Neural progenitor cell (in vitro differentiated cells): ENCODE results near the gene DNM2. TPM values are rescaled to one million over a fixed set of nuclear protein-coding genes. Genes with fewer than 3 reads are reported as not detected.

ENCODE experiments used
- DNase-seq: peaks from one replicate; pipeline ENCODE4 v3.0.0-alpha.2; 2016; ENCODE audit warnings: low spot score
- H2AFZ ChIP-seq: fragments of 200-600 bp; sonication (generic); replicated peaks from 2 replicates; pipeline ENCODE4 v1.6.1; 2016; ENCODE audit warnings: antibody characterized with exemption
- H3F3A ChIP-seq: fragments of 200-600 bp; sonication (generic); 2 replicates; pipeline ENCODE4 v1.6.1; 2016; ENCODE audit warnings: antibody characterized with exemption, low read depth
- H3K27ac ChIP-seq: fragments of 200-600 bp; sonication (generic); 2 replicates; pipeline ENCODE4 v1.5.1; 2016; ENCODE audit warnings: mild to moderate bottlenecking
- H3K27me3 ChIP-seq: fragments of 200-600 bp; sonication (generic); 2 replicates; pipeline ENCODE4 v1.6.1; 2016; ENCODE audit warnings: mild to moderate bottlenecking, moderate library complexity
- H3K36me3 ChIP-seq: fragments of 200-600 bp; sonication (generic); 2 replicates; pipeline ENCODE4 v1.5.1; 2016
- H3K4me1 ChIP-seq: fragments of 200-600 bp; sonication (generic); 2 replicates; pipeline ENCODE4 v1.6.1; 2016; ENCODE audit warnings: mixed run types
- H3K4me2 ChIP-seq: fragments of 200-600 bp; sonication (generic); 2 replicates; pipeline ENCODE4 v1.6.1; 2016
- H3K4me3 ChIP-seq: fragments of 200-600 bp; sonication (generic); 2 replicates; pipeline ENCODE4 v1.5.1; 2016
- H3K79me2 ChIP-seq: fragments of 200-600 bp; sonication (generic); 2 replicates; pipeline ENCODE4 v1.6.1; 2016; ENCODE audit warnings: low read depth
- H3K9ac ChIP-seq: fragments of 200-600 bp; sonication (generic); 2 replicates; pipeline ENCODE4 v1.6.1; 2016
- H3K9me3 ChIP-seq: fragments of 200-600 bp; sonication (generic); 2 replicates; pipeline ENCODE4 v1.5.1; 2016; ENCODE audit warnings: low read depth
- H4K20me1 ChIP-seq: fragments of 200-600 bp; sonication (generic); 2 replicates; pipeline ENCODE4 v1.6.1; 2016; ENCODE audit warnings: low read depth
- H3K27ac Mint-ChIP-seq: 3 replicates; pipeline ENCODE4 v1.8.0; 2021; ENCODE audit warnings: mixed read lengths
- H3K27me3 Mint-ChIP-seq: 2 replicates; pipeline ENCODE4 v1.8.0; 2022; ENCODE audit warnings: low read depth, mild to moderate bottlenecking, inconsistent platforms, moderate library complexity, mixed read lengths; ENCODE audit not compliant: insufficient read depth
- H3K36me3 Mint-ChIP-seq: 3 replicates; pipeline ENCODE4 v1.8.0; 2021; ENCODE audit warnings: mixed read lengths
- H3K4me1 Mint-ChIP-seq: 3 replicates; pipeline ENCODE4 v1.8.0; 2021; ENCODE audit warnings: mixed read lengths
- H3K4me3 Mint-ChIP-seq: 3 replicates; pipeline ENCODE4 v1.8.0; 2021; ENCODE audit warnings: mild to moderate bottlenecking, moderate library complexity, mixed read lengths
- H3K9me3 Mint-ChIP-seq: 3 replicates; pipeline ENCODE4 v1.8.0; 2020; ENCODE audit warnings: mixed read lengths
- EZH2 ChIP-seq: fragments of 200-600 bp; sonication (generic); IDR thresholded peaks from 2 replicates; pipeline ENCODE4 v1.6.1; 2017; ENCODE audit warnings: antibody characterized with exemption, mild to moderate bottlenecking, moderate library complexity
- EZH2phosphoT487 ChIP-seq: fragments of 200-600 bp; sonication (generic); IDR thresholded peaks from 2 replicates; pipeline ENCODE4 v1.6.1; 2017; ENCODE audit warnings: antibody characterized with exemption
- total RNA-seq: library from RNA; depleted of rRNA; stranded (reverse); fragments of >200 nt; gene quantifications from 2 replicates; pipeline ENCODE4 v1.2.3, GENCODE V29; 2015; ENCODE audit warnings: low replicate concordance
- TF ChIP-seq, protein P1 (sequence below): fragments of 200-600 bp; sonication (generic); IDR thresholded peaks from 2 replicates; pipeline ENCODE4 v1.5.1; 2017; ENCODE audit warnings: antibody characterized with exemption, mild to moderate bottlenecking

The DNM2 gene
- total RNA-seq, 1 donor from 2014 or later, result 49.9 TPM

DNA sequence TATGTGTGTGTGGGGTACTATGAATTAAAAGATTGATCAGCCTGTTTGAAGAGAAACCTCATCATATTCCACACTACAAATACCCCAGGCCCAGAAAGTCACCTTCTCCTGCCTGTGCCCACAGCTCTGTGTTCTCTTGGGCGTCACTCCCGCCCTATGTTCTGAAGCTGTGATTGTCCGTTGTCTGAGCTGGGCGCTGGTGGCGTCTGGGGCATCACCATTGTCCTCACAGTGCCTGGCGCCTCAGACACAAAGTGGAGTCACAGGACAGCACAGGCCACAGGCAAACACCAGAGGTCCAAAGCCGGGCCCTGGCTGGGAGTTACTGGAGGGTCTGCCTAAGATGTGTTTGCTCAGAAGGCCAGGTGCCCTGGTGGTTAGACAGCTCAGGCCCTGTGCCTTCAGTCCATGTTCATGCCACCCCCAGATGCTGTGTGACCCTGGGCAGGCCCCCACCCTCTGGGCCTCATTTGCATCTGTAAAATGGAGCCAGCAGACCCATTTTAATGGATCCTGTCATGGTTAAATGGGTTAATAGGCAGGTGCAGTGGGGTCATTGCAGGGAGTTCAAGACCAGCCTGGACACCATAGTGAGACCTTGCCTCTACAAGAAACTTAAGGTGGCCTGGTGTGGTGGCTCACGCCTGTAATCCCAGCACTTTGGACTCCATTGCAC, 34.5 kb downstream of the DNM2 start:
- no peaks in the 10 kb centered on the region for H3K4me1 ChIP-seq
- no peaks in the 10 kb centered on the region for H3K9me3 ChIP-seq
- no peak for DNase-seq
- no peaks in the 10 kb centered on the region for H3K27me3 ChIP-seq
- no peak overlapping the region for H3K4me3 ChIP-seq
- Mint-ChIP-seq H3K4me3 (no peak overlapping the region), H3K9me3 (no peaks in the 10 kb centered on the region), H3K36me3 (no peaks in the 10 kb centered on the region), H3K27ac (peak overlapping the region; percentile 79), H3K4me1 (peaks cover 15% of the 10 kb centered on the region), H3K27me3 (peaks cover 8% of the 10 kb centered on the region)
- H3F3A ChIP-seq, result no peaks in the 10 kb centered on the region
- H2AFZ ChIP-seq, result no peak overlapping the region
- H3K4me2 ChIP-seq, result no peak overlapping the region
- H3K36me3 ChIP-seq, result no peaks in the 10 kb centered on the region
- H3K27ac ChIP-seq, result no peak overlapping the region
- peaks cover 95% of the 10 kb centered on the region for H3K79me2 ChIP-seq
- no peak overlapping the region for H3K9ac ChIP-seq
- TF ChIP-seq EZH2phosphoT487, result no peak
- TF ChIP-seq, protein P1, sequence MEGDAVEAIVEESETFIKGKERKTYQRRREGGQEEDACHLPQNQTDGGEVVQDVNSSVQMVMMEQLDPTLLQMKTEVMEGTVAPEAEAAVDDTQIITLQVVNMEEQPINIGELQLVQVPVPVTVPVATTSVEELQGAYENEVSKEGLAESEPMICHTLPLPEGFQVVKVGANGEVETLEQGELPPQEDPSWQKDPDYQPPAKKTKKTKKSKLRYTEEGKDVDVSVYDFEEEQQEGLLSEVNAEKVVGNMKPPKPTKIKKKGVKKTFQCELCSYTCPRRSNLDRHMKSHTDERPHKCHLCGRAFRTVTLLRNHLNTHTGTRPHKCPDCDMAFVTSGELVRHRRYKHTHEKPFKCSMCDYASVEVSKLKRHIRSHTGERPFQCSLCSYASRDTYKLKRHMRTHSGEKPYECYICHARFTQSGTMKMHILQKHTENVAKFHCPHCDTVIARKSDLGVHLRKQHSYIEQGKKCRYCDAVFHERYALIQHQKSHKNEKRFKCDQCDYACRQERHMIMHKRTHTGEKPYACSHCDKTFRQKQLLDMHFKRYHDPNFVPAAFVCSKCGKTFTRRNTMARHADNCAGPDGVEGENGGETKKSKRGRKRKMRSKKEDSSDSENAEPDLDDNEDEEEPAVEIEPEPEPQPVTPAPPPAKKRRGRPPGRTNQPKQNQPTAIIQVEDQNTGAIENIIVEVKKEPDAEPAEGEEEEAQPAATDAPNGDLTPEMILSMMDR, result no peak
- TF ChIP-seq EZH2, result no peak
- H4K20me1 ChIP-seq, result peaks cover 90% of the 10 kb centered on the region

DNA sequence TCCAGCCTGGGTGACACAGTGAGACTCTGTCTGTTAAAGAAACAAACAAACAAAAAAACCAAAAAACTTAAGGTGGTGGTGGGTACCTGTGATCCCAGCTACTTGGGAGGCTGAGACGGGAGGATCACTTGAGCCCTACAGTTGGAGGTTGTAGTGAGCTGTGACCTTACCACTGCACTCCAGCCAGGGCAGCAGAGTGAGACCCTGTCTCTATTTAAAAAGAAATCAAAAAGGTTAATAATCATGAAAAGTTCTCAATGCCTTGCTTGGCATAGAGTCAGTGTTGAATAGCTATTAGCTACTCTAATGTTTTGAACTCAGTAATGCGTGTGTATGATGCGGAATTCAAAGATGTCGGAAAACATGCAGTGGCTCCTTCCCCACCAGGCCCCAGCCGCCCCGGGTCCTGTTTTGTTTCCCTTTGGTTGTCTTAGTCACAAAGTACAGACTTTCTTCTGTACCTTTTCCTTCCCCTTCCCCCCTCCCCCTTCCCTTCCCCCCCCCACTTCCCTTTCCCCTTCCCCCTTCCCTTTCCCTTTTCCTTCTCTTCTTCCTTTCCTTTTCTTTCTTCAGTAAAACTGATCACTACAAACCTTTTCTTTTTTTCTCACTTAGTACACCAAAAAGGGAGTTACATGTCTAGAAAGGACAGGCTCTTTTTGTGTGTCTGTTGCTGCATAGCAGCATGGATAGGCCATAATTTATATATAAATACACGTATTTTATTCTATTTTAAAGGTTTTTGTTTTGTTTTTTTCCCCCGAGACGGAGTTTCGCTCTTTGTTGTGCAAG, 35.2 kb downstream of the DNM2 start:
- H3K79me2 ChIP-seq, result peaks cover 90% of the 10 kb centered on the region
- H3K27ac Mint-ChIP-seq, result no peak overlapping the region
- no peaks in the 10 kb centered on the region for H3F3A ChIP-seq
- H4K20me1 ChIP-seq, result peaks cover 83% of the 10 kb centered on the region
- no peaks in the 10 kb centered on the region for H3K9me3 ChIP-seq
- H3K4me1 Mint-ChIP-seq, result peaks cover 15% of the 10 kb centered on the region
- H3K4me1 ChIP-seq, result no peaks in the 10 kb centered on the region
- no peak overlapping the region for H3K4me3 Mint-ChIP-seq
- no peaks in the 10 kb centered on the region for H3K27me3 ChIP-seq
- no peaks in the 10 kb centered on the region for H3K9me3 Mint-ChIP-seq
- no peak overlapping the region for H2AFZ ChIP-seq
- no peaks in the 10 kb centered on the region for H3K36me3 ChIP-seq
- no peak for DNase-seq
- H3K9ac ChIP-seq, result no peak overlapping the region
- TF ChIP-seq, protein P1, result no peak
- TF ChIP-seq EZH2phosphoT487, result no peak
- TF ChIP-seq EZH2, result no peak
- H3K4me3 ChIP-seq, result no peak overlapping the region
- no peak overlapping the region for H3K4me2 ChIP-seq
- H3K36me3 Mint-ChIP-seq, result peaks cover 1% of the 10 kb centered on the region
- H3K27me3 Mint-ChIP-seq, result peaks cover 5% of the 10 kb centered on the region
- H3K27ac ChIP-seq, result no peak overlapping the region

DNA sequence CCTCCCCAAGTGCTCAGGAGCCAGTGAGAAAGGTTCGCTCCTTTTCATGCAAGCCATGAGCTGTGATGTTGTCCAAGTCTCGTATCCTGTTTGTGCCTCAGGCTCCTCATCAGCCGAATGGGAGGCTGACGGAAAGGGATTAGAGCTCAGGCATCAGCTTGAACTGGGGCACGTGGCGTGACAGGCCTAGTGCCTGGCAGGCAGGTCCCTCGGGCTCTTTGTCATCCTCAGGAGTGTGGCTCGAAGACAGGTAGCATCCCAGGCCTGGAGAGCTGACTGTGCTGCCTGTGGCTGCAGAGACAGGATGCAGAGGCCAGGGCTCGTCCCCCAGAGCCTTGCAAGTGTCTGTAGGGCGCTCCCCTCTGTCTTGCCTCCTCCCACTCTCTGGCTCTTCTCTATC, 38.5 kb downstream of the DNM2 start:
- peaks cover 51% of the 10 kb centered on the region for H4K20me1 ChIP-seq

More for the DNA sequence above, 38.5 kb downstream of the DNM2 start:
- no peaks in the 10 kb centered on the region for H3K36me3 ChIP-seq
- Mint-ChIP-seq H3K4me3 (no peak overlapping the region), H3K27ac (peak overlapping the region; percentile 21), H3K9me3 (no peaks in the 10 kb centered on the region), H3K36me3 (peaks cover 6% of the 10 kb centered on the region), H3K4me1 (peaks cover 31% of the 10 kb centered on the region), H3K27me3 (peaks cover 7% of the 10 kb centered on the region)
- H3K9me3 ChIP-seq, result no peaks in the 10 kb centered on the region
- peaks cover 57% of the 10 kb centered on the region for H3K79me2 ChIP-seq
- TF ChIP-seq, protein P1, result no peak
- TF ChIP-seq EZH2phosphoT487 (no peak), EZH2 (no peak)
- H3K27me3 ChIP-seq, result no peaks in the 10 kb centered on the region
- no peak for DNase-seq
- no peak overlapping the region for H3K9ac ChIP-seq
- no peak overlapping the region for H2AFZ ChIP-seq
- H3F3A ChIP-seq, result no peaks in the 10 kb centered on the region
- H3K27ac ChIP-seq, result no peak overlapping the region
- no peaks in the 10 kb centered on the region for H3K4me1 ChIP-seq
- no peak overlapping the region for H3K4me3 ChIP-seq
- H3K4me2 ChIP-seq, result no peak overlapping the region
